SU-DHL-6 (cell line): ENCODE data around the gene TMCO4.

ENCODE experiments used
- EZH2phosphoT487 ChIP-seq: fragments of 200-600 bp; sonication (generic), shearing (Covaris generic); conservative IDR thresholded peaks from 2 replicates; pipeline ENCODE4 v1.6.1; 2018; ENCODE audit warnings: mild to moderate bottlenecking, antibody characterized with exemption, low read length, moderate library complexity, mixed read lengths
- TF ChIP-seq, protein P1 (sequence below): fragments of 200-600 bp; sonication (generic); IDR thresholded peaks from one replicate; pipeline ENCODE4 v1.5.1; 2017; ENCODE audit warnings: antibody characterized with exemption, mild to moderate bottlenecking, low read length, moderate library complexity; ENCODE audit not compliant: insufficient read depth, poor library complexity, severe bottlenecking

GRCh38 chr1:19645411-19646251 is 154.1 kb downstream of the TMCO4 start:
- TF ChIP-seq, protein P1, sequence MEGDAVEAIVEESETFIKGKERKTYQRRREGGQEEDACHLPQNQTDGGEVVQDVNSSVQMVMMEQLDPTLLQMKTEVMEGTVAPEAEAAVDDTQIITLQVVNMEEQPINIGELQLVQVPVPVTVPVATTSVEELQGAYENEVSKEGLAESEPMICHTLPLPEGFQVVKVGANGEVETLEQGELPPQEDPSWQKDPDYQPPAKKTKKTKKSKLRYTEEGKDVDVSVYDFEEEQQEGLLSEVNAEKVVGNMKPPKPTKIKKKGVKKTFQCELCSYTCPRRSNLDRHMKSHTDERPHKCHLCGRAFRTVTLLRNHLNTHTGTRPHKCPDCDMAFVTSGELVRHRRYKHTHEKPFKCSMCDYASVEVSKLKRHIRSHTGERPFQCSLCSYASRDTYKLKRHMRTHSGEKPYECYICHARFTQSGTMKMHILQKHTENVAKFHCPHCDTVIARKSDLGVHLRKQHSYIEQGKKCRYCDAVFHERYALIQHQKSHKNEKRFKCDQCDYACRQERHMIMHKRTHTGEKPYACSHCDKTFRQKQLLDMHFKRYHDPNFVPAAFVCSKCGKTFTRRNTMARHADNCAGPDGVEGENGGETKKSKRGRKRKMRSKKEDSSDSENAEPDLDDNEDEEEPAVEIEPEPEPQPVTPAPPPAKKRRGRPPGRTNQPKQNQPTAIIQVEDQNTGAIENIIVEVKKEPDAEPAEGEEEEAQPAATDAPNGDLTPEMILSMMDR, result no peak
- no peak for TF ChIP-seq EZH2phosphoT487
